Panc1 (cell line): ENCODE measurements around the gene GCSAM. TPM values are rescaled to one million over a fixed set of nuclear protein-coding genes. Genes with fewer than 3 reads are reported as not detected.

Experiments
- ATAC-seq: fragments of 200-7000 bp; cut with Tn5 transposase; 2 replicates; pipeline ENCODE4 v1.9.1; 2020; ENCODE audit warnings: mild to moderate bottlenecking, moderate library complexity
- BruUV-seq: library from RNA; stranded (reverse); fragments of 400-500 nt; replicated peaks from 2 replicates; lab custom pipeline; 2021; lab: Mats Ljungman, UMichigan
- CTCF ChIA-PET: fragments of 300-600 bp; sonication (Branson Sonifier 250); formaldehyde crosslinking; loops from one replicate; lab custom pipeline; 2022; ENCODE audit warnings: antibody characterized with exemption; lab: Charles Lee
- POLR2A ChIA-PET: fragments of 300-600 bp; sonication (Branson Sonifier 250); formaldehyde crosslinking; loops from one replicate; lab custom pipeline; 2022; ENCODE audit warnings: antibody characterized with exemption; lab: Charles Lee
- DNase-seq: peaks from one replicate; pipeline ENCODE4 v3.0.0-alpha.2; 2010; ENCODE audit warnings: low read depth, low spot score
- H3K27ac ChIP-seq: 2 replicates; pipeline ENCODE4 v1.5.1; 2011; ENCODE audit warnings: mild to moderate bottlenecking, low read length, inconsistent platforms
- H3K27me3 ChIP-seq: fragments of 200-500 bp; sonication (Bioruptor generic); 2 replicates; pipeline ENCODE4 v1.6.0; 2014; ENCODE audit warnings: low read length, inconsistent platforms; ENCODE audit not compliant: control insufficient read depth, insufficient read depth
- H3K36me3 ChIP-seq: fragments of 200-500 bp; sonication (Bioruptor generic); 2 replicates; pipeline ENCODE4 v1.5.1; 2014; ENCODE audit warnings: inconsistent platforms, mild to moderate bottlenecking, low read length, moderate library complexity; ENCODE audit not compliant: control insufficient read depth, insufficient read depth
- H3K4me1 ChIP-seq: 2 replicates; pipeline ENCODE4 v1.5.1; 2011; ENCODE audit warnings: inconsistent platforms, mild to moderate bottlenecking, low read length, moderate library complexity; ENCODE audit not compliant: control insufficient read depth, insufficient read depth
- H3K4me3 ChIP-seq, 2 experiments: 2 replicates each; pipeline ENCODE4 v1.5.1; 2011 to 2012; ENCODE audit warnings: low read depth in 2 of 2, low read length in 2 of 2, mild to moderate bottlenecking in 2 of 2, inconsistent platforms in 1 of 2, moderate library complexity in 1 of 2
- H3K9me3 ChIP-seq: fragments of 200-500 bp; sonication (Bioruptor generic); 2 replicates; pipeline ENCODE4 v1.5.1; 2014; ENCODE audit warnings: low read depth, mild to moderate bottlenecking, inconsistent platforms, low read length, moderate library complexity; ENCODE audit not compliant: control insufficient read depth, insufficient read depth
- POLR2AphosphoS5 ChIP-seq: IDR thresholded peaks from 2 replicates; pipeline ENCODE4 v1.6.1; 2012; ENCODE audit warnings: mild to moderate bottlenecking, low read depth, low read length, moderate library complexity
- REST ChIP-seq, 2 experiments: IDR thresholded peaks; 2 replicates each; pipeline ENCODE4 v1.6.1; 2011 to 2012; ENCODE audit warnings: low read depth in 2 of 2, control low read depth in 1 of 2, low read length in 1 of 2, mild to moderate bottlenecking in 1 of 2, moderate library complexity in 1 of 2; ENCODE audit not compliant: insufficient read depth in 1 of 2
- SIN3A ChIP-seq: IDR thresholded peaks from 2 replicates; pipeline ENCODE4 v1.6.1; 2012; ENCODE audit warnings: low read depth, mild to moderate bottlenecking, low read length, moderate library complexity, borderline replicate concordance; ENCODE audit not compliant: insufficient read depth
- TCF7L2 ChIP-seq: IDR thresholded peaks from 2 replicates; pipeline ENCODE4 v1.6.1; 2011; ENCODE audit warnings: mild to moderate bottlenecking, low read depth, low read length, inconsistent platforms
- in situ Hi-C: cut with HindIII; loops from 2 replicates; pipeline ENCODE4 v1.10.0; 2016; ENCODE audit warnings: low sequenced_read_pairs, low pct_unique_long_range_greater_than_20kb
- intact Hi-C: fragments of 100-400 bp; cut with micrococcal nuclease; formaldehyde crosslinking; loops from one replicate; pipeline ENCODE4 v1.10.0; 2022; ENCODE audit not compliant: unreplicated experiment
- total RNA-seq: library from RNA; stranded (reverse); gene quantifications from one replicate; pipeline ENCODE4 v1.2.1, GENCODE V29; 2021; ENCODE audit not compliant: unreplicated experiment
- TF ChIP-seq, protein P1 (sequence below): fragments of 450-650 bp; IDR thresholded peaks from 2 replicates; pipeline ENCODE4 v1.5.1; 2017; ENCODE audit warnings: mild to moderate bottlenecking

The GCSAM gene
- total RNA-seq, 1 experiment from 2014 or later = 0.08 TPM

DNA sequence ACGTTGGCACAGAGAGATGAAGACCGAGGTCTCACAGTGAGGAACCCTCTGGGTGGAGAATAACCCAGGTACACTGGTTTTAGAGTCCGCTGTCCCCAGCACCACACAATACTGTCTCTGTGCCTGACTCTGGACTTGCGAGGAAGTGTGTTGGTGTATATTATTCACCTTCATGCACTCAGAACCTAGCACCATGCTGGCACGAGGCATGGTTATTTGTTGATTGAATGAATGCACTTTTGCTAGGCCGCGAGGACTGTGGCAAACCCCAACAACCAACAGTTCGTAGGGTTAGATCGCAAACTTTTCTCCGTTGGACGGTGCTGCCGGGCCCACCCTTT, 47.3 kb downstream of the GCSAM start:
- CTCF ChIA-PET = no interaction called here
- Histone ChIP-seq H3K4me3 (peak overlapping the region; percentile 73 to 77), H3K27ac (peak overlapping the region; percentile 88), H3K4me1 (peaks cover 30% of the 10 kb centered on the region), H3K27me3 (no peaks in the 10 kb centered on the region), H3K36me3 (no peaks in the 10 kb centered on the region), H3K9me3 (no peaks in the 10 kb centered on the region)
- no peak for TF ChIP-seq REST (IDR thresholded peaks at IDR 0.05; ENCODE audit: insufficient read depth in 1 of 2, low read depth in 2 of 2, low read length in 1 of 2)
- no peak for TF ChIP-seq SIN3A
- TF ChIP-seq TCF7L2 = no peak
- TF ChIP-seq, protein P1, sequence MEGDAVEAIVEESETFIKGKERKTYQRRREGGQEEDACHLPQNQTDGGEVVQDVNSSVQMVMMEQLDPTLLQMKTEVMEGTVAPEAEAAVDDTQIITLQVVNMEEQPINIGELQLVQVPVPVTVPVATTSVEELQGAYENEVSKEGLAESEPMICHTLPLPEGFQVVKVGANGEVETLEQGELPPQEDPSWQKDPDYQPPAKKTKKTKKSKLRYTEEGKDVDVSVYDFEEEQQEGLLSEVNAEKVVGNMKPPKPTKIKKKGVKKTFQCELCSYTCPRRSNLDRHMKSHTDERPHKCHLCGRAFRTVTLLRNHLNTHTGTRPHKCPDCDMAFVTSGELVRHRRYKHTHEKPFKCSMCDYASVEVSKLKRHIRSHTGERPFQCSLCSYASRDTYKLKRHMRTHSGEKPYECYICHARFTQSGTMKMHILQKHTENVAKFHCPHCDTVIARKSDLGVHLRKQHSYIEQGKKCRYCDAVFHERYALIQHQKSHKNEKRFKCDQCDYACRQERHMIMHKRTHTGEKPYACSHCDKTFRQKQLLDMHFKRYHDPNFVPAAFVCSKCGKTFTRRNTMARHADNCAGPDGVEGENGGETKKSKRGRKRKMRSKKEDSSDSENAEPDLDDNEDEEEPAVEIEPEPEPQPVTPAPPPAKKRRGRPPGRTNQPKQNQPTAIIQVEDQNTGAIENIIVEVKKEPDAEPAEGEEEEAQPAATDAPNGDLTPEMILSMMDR = no peak
- TF ChIP-seq POLR2AphosphoS5 = no peak
- in situ Hi-C loops = no loop called here
- DNase-seq (no peak), ATAC-seq (peak; percentile 37)
- POLR2A ChIA-PET = no interaction called here
- intact Hi-C loops = no loop called here
- BruUV-seq = no TSS peak

DNA sequence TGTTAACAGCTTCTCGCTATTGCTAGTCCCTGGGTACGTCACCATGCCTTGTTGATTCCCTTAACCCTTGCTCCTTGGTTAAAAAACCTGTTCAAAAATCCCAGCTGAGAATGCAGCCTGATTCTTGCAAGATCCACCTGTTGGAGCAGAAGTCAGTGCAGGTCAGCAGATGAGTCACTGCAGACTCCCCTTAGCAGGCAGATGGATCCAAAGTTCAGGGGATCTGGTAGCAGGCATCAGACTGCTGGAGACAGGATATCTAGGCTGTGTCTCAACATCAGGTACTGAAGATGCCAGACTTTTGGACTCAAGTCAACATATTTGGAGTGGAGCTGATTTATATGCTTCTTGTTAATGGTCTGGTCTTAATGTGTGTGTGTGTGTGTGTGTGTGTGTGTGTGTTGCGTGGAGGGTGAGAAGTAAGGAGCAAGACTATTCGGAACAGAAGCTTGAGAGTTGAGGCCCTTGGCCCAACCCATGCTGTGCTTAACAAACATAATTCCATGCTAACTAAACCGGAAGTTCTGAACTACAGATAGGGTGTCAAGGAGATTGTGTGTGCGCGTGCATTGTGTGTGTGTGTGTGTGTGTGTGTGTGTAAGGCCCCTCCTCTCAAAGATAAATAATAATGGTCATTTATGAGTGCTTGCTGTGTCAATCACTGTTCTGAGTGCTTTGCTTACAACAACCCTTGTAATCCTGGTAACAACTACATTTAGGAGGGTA, 47.9 kb downstream of the GCSAM start:
- Histone ChIP-seq H3K27ac (no peak overlapping the region; the same call in 1 of the 2 replicates), H3K4me3 (peak overlapping the region in 1 of 2 experiments; percentile 77; a peak in 1 of 4 replicates), H3K4me1 (peaks cover 25% of the 10 kb centered on the region), H3K36me3 (no peaks in the 10 kb centered on the region), H3K9me3 (no peaks in the 10 kb centered on the region), H3K27me3 (no peaks in the 10 kb centered on the region)
- in situ Hi-C loops = no loop called here
- ChIA-PET POLR2A (interaction anchor here (0.5 kb wide), 1 partner anchor 12 kb away, joined by 3 read pairs; no protein-coding TSS in a partner anchor), CTCF (no interaction called here)
- BruUV-seq = no TSS peak
- no peak for DNase-seq
- no peak for ATAC-seq
- no peak for TF ChIP-seq POLR2AphosphoS5
- no peak for TF ChIP-seq REST (IDR thresholded peaks at IDR 0.05; ENCODE audit: insufficient read depth in 1 of 2, low read depth in 2 of 2, low read length in 1 of 2)
- TF ChIP-seq, protein P1 = no peak
- no peak for TF ChIP-seq SIN3A
- no peak for TF ChIP-seq TCF7L2
- intact Hi-C loops = no loop called here
